ENCODE results near the gene FBXO10.

- TF ChIP-seq CTCF (IDR thresholded peaks at IDR 0.05) (no peak), POLR2A (IDR thresholded peaks at IDR 0.05) (no peak), EP300 (IDR thresholded peaks at IDR 0.05) (no peak)
Observed at GRCh38 chr9:37474438-37474837, 101.7 kb downstream of the FBXO10 start.

All from tibial nerve (tissue), 4 donors.